Progenitor cell of endocrine pancreas (in vitro differentiated cells): ENCODE measurements around the gene PRM1. TPM values are rescaled to one million over a fixed set of nuclear protein-coding genes. Genes with fewer than 3 reads are reported as not detected.

Experiments
- DNase-seq: peaks from one replicate; pipeline ENCODE4 v3.0.0; 2021; ENCODE audit warnings: low spot score; ENCODE audit not compliant: unreplicated experiment
- H3K27ac Mint-ChIP-seq: 2 replicates; pipeline ENCODE4 v1.8.0; 2021; ENCODE audit warnings: mild to moderate bottlenecking, moderate library complexity, mixed read lengths
- H3K27me3 Mint-ChIP-seq: 2 replicates; pipeline ENCODE4 v1.8.0; 2021; ENCODE audit warnings: mixed read lengths
- H3K36me3 Mint-ChIP-seq: 2 replicates; pipeline ENCODE4 v1.8.0; 2022; ENCODE audit warnings: mixed read lengths; ENCODE audit not compliant: insufficient read depth
- H3K4me1 Mint-ChIP-seq: 2 replicates; pipeline ENCODE4 v1.8.0; 2021; ENCODE audit warnings: low read depth, mixed read lengths
- H3K4me3 Mint-ChIP-seq: 2 replicates; pipeline ENCODE4 v1.8.0; 2021; ENCODE audit warnings: low read depth, mild to moderate bottlenecking, moderate library complexity, mixed read lengths
- H3K9me3 Mint-ChIP-seq: 2 replicates; pipeline ENCODE4 v1.8.0; 2021; ENCODE audit warnings: low read depth, mixed read lengths
- CTCF ChIP-seq: fragments of 200-600 bp; sonication (generic); IDR thresholded peaks from one replicate; pipeline ENCODE4 v1.5.0; 2021; ENCODE audit warnings: antibody characterized with exemption, mild to moderate bottlenecking; ENCODE audit not compliant: unreplicated experiment
- total RNA-seq: library from RNA; stranded (reverse); gene quantifications from 2 replicates; pipeline ENCODE4 v1.2.1, GENCODE V29; 2021

Gene PRM1
- total RNA-seq, 1 donor from 2014 or later = not detected

- no peak overlapping the region for H3K27ac Mint-ChIP-seq
- H3K36me3 Mint-ChIP-seq = no peaks in the 10 kb centered on the region
- no peak for TF ChIP-seq CTCF
- H3K4me3 Mint-ChIP-seq = no peak overlapping the region
- no peak for DNase-seq
- peaks cover 3% of the 10 kb centered on the region for H3K4me1 Mint-ChIP-seq
- H3K27me3 Mint-ChIP-seq = peaks cover 12% of the 10 kb centered on the region
- no peaks in the 10 kb centered on the region for H3K9me3 Mint-ChIP-seq
These were observed 38.5 kb upstream of the PRM1 start for GRCh38 chr16:11319529-11320146.

- H3K4me1 Mint-ChIP-seq = peaks cover 4% of the 10 kb centered on the region
- no peak overlapping the region for H3K4me3 Mint-ChIP-seq
- H3K27ac Mint-ChIP-seq = no peak overlapping the region
- peaks cover 12% of the 10 kb centered on the region for H3K27me3 Mint-ChIP-seq
- DNase-seq = no peak
- H3K36me3 Mint-ChIP-seq = no peaks in the 10 kb centered on the region
- no peak for TF ChIP-seq CTCF
- H3K9me3 Mint-ChIP-seq = no peaks in the 10 kb centered on the region
These were observed 37.7 kb upstream of the PRM1 start for GRCh38 chr16:11318817-11319216.

- Mint-ChIP-seq H3K36me3 (no peaks in the 10 kb centered on the region), H3K9me3 (no peaks in the 10 kb centered on the region), H3K4me1 (peaks cover 13% of the 10 kb centered on the region), H3K27ac (no peak overlapping the region), H3K4me3 (no peak overlapping the region), H3K27me3 (peaks cover 12% of the 10 kb centered on the region)
- no peak for TF ChIP-seq CTCF
- DNase-seq = no peak
These were observed 35.3 kb upstream of the PRM1 start for GRCh38 chr16:11316331-11317015.

- H3K27me3 Mint-ChIP-seq = peaks cover 12% of the 10 kb centered on the region
- peaks cover 13% of the 10 kb centered on the region for H3K4me1 Mint-ChIP-seq
- peak; percentile 40 for TF ChIP-seq CTCF
- no peak for DNase-seq
- no peaks in the 10 kb centered on the region for H3K36me3 Mint-ChIP-seq
- H3K4me3 Mint-ChIP-seq = no peak overlapping the region
- no peaks in the 10 kb centered on the region for H3K9me3 Mint-ChIP-seq
- H3K27ac Mint-ChIP-seq = no peak overlapping the region
These were observed 34.4 kb upstream of the PRM1 start for GRCh38 chr16:11315510-11315909.

DNA sequence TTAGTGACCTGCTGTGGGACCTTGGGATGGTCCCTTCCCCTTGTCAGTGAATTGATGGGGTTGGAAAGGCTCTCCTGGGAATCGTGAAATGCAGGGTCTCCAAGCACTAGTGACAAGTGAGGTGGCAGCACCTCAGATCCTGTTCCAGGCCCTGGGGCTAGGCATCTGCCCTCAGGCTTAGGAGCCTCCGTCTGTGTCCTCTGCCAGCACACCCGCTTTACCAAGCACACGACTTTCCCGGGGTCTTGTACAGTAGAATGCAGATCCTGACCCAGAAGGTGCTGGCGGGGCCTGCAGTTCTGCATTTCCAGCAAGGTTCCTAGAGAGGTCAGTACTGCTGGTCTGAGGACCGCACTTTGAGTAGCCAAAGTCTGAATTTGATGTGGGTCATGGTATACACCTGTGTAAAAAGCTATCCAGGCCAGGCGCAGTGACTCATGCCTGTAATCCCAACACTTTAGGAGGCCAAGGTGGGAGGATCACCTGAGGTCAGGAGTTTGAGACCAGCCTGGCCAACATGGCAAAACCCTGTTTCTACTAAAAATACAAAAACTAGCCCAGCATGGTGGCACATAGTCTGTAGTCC is 33.3 kb upstream of the PRM1 start:
- no peak for TF ChIP-seq CTCF
- no peak overlapping the region for H3K27ac Mint-ChIP-seq
- no peak for DNase-seq
- H3K36me3 Mint-ChIP-seq = no peaks in the 10 kb centered on the region
- H3K27me3 Mint-ChIP-seq = peaks cover 12% of the 10 kb centered on the region
- peaks cover 13% of the 10 kb centered on the region for H3K4me1 Mint-ChIP-seq
- H3K9me3 Mint-ChIP-seq = no peaks in the 10 kb centered on the region
- no peak overlapping the region for H3K4me3 Mint-ChIP-seq
